HG02884 (cell line): Measurements from ENCODE around the gene ADIG.

Source experiments
- ATAC-seq: cut with Tn5 transposase; IDR thresholded peaks from one replicate; pipeline ENCODE4 v1.9.1; 2021; ENCODE audit warnings: mild to moderate bottlenecking, moderate library complexity; ENCODE audit not compliant: unreplicated experiment

Gene ADIG

DNA sequence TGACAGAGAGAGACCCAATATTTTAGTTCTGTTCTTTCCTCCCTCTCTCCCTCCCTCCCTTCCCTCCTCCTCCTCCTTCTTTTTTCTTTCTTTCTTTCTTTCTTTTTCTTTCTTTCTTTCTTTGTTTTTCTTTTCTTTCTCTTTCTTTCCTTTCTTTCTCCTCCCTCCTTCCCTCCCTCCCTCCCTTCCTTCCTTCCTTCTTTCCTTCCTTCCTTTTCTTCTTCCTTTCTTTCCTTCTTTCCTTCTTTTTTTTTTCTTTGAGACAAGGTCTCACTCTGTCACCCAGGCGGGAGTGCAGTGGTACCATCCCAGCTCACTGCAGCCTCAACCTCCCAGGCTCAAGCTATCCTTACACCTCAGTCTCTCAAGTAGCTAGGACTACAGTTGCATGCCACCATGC lies 49.0 kb downstream of the ADIG start:
- no peak for ATAC-seq

DNA sequence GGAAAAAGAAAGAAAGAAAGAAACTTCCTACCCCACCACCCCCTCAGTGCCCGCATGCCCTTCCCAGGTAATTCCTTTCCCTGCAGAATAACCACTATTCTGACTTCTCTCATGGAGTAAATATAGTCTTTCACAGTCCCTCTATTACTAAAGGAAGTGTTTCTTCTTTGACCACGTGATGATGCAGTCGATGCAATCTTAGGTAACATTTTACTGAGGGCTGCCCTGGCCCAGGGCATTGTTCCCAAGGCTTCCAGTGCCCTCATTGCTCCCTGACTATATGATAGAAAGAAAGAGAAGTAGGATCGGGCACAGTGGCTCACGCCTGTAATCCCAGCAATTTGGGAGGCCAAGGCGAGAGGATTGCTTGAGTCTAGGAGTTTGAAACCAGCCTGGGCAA lies 49.7 kb downstream of the ADIG start:
- no peak for ATAC-seq

DNA sequence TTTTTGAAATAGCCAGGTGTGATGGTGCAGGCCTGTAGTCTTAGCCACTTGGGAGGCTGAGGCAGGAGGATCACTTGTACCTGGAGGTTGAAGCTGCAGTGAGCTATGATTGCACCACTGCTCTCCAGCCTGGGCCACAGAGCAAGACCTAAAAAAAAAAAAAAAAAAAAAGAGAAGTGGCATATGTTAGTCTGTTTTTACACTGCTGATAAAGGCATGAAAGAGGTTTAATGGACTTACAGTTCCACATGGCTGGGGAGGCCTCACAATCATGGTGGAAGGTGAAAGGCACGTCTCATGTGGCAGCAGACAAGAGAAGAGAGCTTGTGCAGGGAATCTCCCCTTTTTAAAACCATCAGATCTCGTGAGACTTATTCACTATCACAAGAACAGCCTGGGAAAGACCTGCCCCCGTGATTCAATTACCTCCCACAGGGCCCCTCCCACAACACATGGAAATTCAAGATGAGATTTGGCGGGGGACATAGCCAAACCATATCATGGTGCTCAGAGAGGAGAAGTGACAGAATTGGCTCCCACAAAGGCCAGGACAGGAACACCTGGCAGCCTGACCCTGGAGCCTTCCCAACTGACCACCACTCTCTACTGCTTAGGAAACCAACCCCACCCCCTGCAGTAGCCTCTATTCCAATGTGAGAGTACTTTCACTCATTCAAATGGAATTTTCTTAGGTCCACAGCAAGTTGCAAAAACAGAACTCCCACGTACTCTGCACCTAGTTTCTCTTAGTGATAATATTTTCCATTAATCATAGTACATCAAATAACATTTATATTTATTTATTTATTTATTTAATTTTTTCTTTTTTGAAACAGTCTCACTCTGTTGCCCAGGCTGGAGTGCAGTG lies 50.4 kb downstream of the ADIG start:
- no peak for ATAC-seq

DNA sequence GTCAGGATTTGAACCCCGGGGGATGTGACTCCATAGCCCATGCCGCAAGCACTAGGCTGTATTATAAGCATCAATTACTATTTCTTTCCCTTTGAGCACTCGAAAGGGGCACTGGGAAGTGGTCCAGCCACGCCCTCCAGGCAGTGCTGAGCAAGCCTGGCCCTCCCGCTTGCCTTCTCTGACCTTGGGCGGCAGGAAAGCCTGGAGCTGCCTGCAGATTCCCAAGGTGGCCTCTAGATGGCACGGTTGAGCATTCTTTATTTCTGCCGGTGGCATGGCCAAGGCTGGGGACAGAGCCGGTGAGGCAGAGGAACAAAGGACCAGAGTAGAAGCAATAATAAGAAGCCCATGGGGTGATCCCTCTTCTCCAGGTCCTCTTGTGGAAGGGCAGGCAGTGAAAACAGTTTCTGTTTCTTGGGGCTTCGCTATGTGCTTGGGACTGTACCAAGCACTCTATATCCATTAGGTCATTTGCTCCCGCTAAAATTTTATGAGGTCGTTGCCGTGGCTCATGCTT lies 52.6 kb downstream of the ADIG start:
- ATAC-seq: no peak

DNA sequence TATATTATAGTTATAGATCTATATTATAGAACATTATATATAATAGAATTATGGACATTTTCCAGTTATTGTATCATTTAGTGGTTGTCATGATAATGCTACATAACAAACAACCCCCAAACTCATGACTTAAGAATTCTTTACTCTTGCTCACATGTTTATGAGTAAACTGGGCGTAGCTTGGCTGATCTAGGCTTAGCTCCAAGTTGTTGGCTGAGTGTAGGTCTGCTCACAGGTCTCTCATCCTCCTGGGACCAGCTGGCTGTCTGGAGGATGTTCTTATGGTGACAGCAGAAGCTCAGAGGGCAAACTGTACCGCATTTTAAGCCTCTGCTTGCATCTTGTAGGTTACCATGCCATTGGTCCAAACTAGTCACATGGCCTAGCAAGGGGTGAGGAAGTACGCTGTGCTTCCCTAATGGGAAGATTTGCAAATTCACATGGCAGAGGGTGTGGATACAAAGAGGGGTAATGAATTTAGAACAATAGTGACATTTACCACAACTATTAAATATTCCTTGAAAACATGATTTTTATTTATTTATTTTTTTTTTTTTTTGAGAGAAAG lies 54.8 kb downstream of the ADIG start:
- ATAC-seq: no peak
